Mesothelial cell of epicardium (in vitro differentiated cells): Measurements from ENCODE around the gene LIPF. TPM values are rescaled to one million over a fixed set of nuclear protein-coding genes. Genes with fewer than 3 reads are reported as not detected.

Experiments used
- DNase-seq, 2 experiments: peaks; one replicate each; pipeline ENCODE4 v3.0.0; 2021; ENCODE audit warnings: low spot score in 2 of 2; ENCODE audit not compliant: unreplicated experiment in 2 of 2
- H3K27ac Mint-ChIP-seq: 2 replicates; pipeline ENCODE4 v1.8.0; 2021; ENCODE audit warnings: mixed read lengths
- H3K27me3 Mint-ChIP-seq: 2 replicates; pipeline ENCODE4 v1.8.0; 2021; ENCODE audit warnings: low read depth, mixed read lengths
- H3K36me3 Mint-ChIP-seq: 2 replicates; pipeline ENCODE4 v1.8.0; 2021; ENCODE audit warnings: mixed read lengths
- H3K4me1 Mint-ChIP-seq: 2 replicates; pipeline ENCODE4 v1.8.0; 2021; ENCODE audit warnings: mixed read lengths
- H3K4me3 Mint-ChIP-seq: 2 replicates; pipeline ENCODE4 v1.8.0; 2021; ENCODE audit warnings: mild to moderate bottlenecking, moderate library complexity, mixed read lengths
- H3K9me3 Mint-ChIP-seq: 2 replicates; pipeline ENCODE4 v1.8.0; 2021; ENCODE audit warnings: mixed read lengths
- total RNA-seq: library from RNA; stranded (reverse); gene quantifications from 3 replicates; pipeline ENCODE4 v1.2.1, GENCODE V29; 2021
- TF ChIP-seq, protein P1 (sequence below): fragments of 200-600 bp; sonication (generic); IDR thresholded peaks from one replicate; pipeline ENCODE4 v1.5.0; 2021; ENCODE audit warnings: antibody characterized with exemption; ENCODE audit not compliant: unreplicated experiment

Gene LIPF
- total RNA-seq, 1 donor from 2014 or later, result not detected

- Mint-ChIP-seq H3K4me3 (no peak overlapping the region), H3K27me3 (peaks cover 29% of the 10 kb centered on the region), H3K9me3 (no peaks in the 10 kb centered on the region), H3K36me3 (no peaks in the 10 kb centered on the region), H3K4me1 (no peaks in the 10 kb centered on the region), H3K27ac (no peak overlapping the region)
- TF ChIP-seq, protein P1, sequence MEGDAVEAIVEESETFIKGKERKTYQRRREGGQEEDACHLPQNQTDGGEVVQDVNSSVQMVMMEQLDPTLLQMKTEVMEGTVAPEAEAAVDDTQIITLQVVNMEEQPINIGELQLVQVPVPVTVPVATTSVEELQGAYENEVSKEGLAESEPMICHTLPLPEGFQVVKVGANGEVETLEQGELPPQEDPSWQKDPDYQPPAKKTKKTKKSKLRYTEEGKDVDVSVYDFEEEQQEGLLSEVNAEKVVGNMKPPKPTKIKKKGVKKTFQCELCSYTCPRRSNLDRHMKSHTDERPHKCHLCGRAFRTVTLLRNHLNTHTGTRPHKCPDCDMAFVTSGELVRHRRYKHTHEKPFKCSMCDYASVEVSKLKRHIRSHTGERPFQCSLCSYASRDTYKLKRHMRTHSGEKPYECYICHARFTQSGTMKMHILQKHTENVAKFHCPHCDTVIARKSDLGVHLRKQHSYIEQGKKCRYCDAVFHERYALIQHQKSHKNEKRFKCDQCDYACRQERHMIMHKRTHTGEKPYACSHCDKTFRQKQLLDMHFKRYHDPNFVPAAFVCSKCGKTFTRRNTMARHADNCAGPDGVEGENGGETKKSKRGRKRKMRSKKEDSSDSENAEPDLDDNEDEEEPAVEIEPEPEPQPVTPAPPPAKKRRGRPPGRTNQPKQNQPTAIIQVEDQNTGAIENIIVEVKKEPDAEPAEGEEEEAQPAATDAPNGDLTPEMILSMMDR, result no peak
- no peak for DNase-seq
Observed at GRCh38 chr10:88721392-88721791, 57.1 kb downstream of the LIPF start.

DNA sequence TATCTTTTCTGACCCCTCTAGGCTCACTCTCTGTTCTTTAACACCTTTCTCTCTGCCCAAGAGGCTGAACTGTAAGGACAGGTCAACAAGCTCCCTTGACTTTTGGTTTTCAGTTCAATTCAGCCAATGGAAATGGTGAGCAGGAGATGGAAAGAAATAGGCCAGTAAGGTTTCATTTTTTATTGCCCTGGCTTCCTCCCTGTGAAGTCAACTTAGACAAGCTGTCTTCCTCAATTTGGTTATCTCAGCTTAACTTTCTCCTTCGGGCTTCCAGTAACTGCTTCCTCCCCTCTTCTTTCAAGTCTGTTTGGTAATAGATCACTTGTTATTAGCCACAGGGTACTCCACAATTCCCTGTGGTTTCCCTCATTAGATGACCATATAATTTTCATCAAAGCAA lies 61.6 kb downstream of the LIPF start:
- Mint-ChIP-seq H3K9me3 (no peaks in the 10 kb centered on the region), H3K27ac (no peak overlapping the region), H3K4me3 (no peak overlapping the region), H3K36me3 (no peaks in the 10 kb centered on the region), H3K4me1 (no peaks in the 10 kb centered on the region), H3K27me3 (peaks cover 32% of the 10 kb centered on the region)
- TF ChIP-seq, protein P1, result no peak
- DNase-seq, result no peak

GRCh38 chr10:88728107-88728763 lies 64.0 kb downstream of the LIPF start:
- no peak for DNase-seq
- Mint-ChIP-seq H3K27me3 (peaks cover 26% of the 10 kb centered on the region), H3K27ac (no peak overlapping the region), H3K4me1 (no peaks in the 10 kb centered on the region), H3K36me3 (no peaks in the 10 kb centered on the region), H3K9me3 (no peaks in the 10 kb centered on the region), H3K4me3 (no peak overlapping the region)
- TF ChIP-seq, protein P1, result no peak

Other genes with a start within 250 kb of the LIPF start
- gene RNLS, start 81.1 kb upstream of the LIPF start, total RNA-seq, result 6.3 to 9.4 TPM (median 6.8 TPM) in 3 replicates
- 0.18 to 0.47 TPM (median 0.22 TPM) in 3 replicates for gene LIPJ, start 77.7 kb upstream of the LIPF start, total RNA-seq
- gene LIPK, start 41.8 kb downstream of the LIPF start, total RNA-seq, result not detected in 3 replicates
- gene LIPN, start 95.6 kb downstream of the LIPF start, total RNA-seq, result not detected in 3 replicates
- not detected in 3 replicates for gene LIPM, start 138.3 kb downstream of the LIPF start, total RNA-seq
- 0.63 to 0.91 TPM (median 0.72 TPM) in 3 replicates for gene ANKRD22, start 187.4 kb downstream of the LIPF start, total RNA-seq
- 2.8 to 3.8 TPM (median 3.6 TPM) in 3 replicates for gene STAMBPL1, start 215.8 kb downstream of the LIPF start, total RNA-seq